ENCODE data around the gene DCST2.

DCST2 gene

GRCh38 chr1:155001675-155002463 is 31.7 kb downstream of the DCST2 start:
- peak; percentile 100 for DNase-seq
- Histone ChIP-seq H3K27ac (peak overlapping the region; percentile 95 to 96), H3K27me3 (no peaks in the 10 kb centered on the region), H3K4me1 (peaks cover 0 to 49% (median 47%) of the 10 kb centered on the region in 4 donors), H3K9me3 (no peaks in the 10 kb centered on the region), H3K36me3 (no peaks in the 10 kb centered on the region), H3K4me3 (peak overlapping the region; percentile 87 to 96)
- intact Hi-C loops (cut with DNase I; ENCODE audit: low total_unique reads), result loop anchor here (1.0 kb wide), 1 partner anchor 28 kb away; the partner anchor contains the start of gene CKS1B
- peak; percentile 13 to 33 for TF ChIP-seq CTCF (IDR thresholded peaks at IDR 0.05)

GRCh38 chr1:155001425-155001674 is 32.2 kb downstream of the DCST2 start:
- no peak for DNase-seq
- no peak for TF ChIP-seq CTCF (IDR thresholded peaks at IDR 0.05)
- peak overlapping the region; percentile 87 to 96 for H3K4me3 ChIP-seq
- H3K4me1 ChIP-seq, result peaks cover 0 to 44% (median 42%) of the 10 kb centered on the region in 4 donors
- H3K9me3 ChIP-seq, result no peaks in the 10 kb centered on the region
- intact Hi-C loops (cut with DNase I; ENCODE audit: low total_unique reads), result loop anchor here (1.0 kb wide), 1 partner anchor 27 kb away; the partner anchor contains the start of gene CKS1B
- H3K27ac ChIP-seq, result peak overlapping the region; percentile 95 to 96
- no peaks in the 10 kb centered on the region for H3K36me3 ChIP-seq
- no peaks in the 10 kb centered on the region for H3K27me3 ChIP-seq

GRCh38 chr1:155000726-155001424 is 32.7 kb downstream of the DCST2 start:
- intact Hi-C loops (cut with DNase I; ENCODE audit: low total_unique reads), result loop anchor here (1.0 kb wide), 1 partner anchor 27 kb away; the partner anchor contains the start of gene CKS1B

GRCh38 chr1:155000411-155000725 is 33.2 kb downstream of the DCST2 start:
- peak; percentile 49 to 80 for DNase-seq
- Histone ChIP-seq H3K27me3 (no peaks in the 10 kb centered on the region), H3K27ac (peak overlapping the region; percentile 95 to 96), H3K9me3 (no peaks in the 10 kb centered on the region), H3K4me1 (peaks cover 0 to 34% (median 32%) of the 10 kb centered on the region in 4 donors), H3K4me3 (peak overlapping the region; percentile 87 to 96), H3K36me3 (no peaks in the 10 kb centered on the region)
- TF ChIP-seq CTCF (IDR thresholded peaks at IDR 0.05), result no peak
- intact Hi-C loops (cut with DNase I; ENCODE audit: low total_unique reads), result no loop called here

More at GRCh38 chr1:155000726-155001424, 32.7 kb downstream of the DCST2 start:
- DNase-seq, result peak; percentile 82 to 95
- Histone ChIP-seq H3K9me3 (no peaks in the 10 kb centered on the region), H3K27ac (peak overlapping the region; percentile 95 to 96), H3K4me1 (peaks cover 0 to 39% (median 37%) of the 10 kb centered on the region in 4 donors), H3K4me3 (peak overlapping the region; percentile 87 to 96), H3K27me3 (no peaks in the 10 kb centered on the region), H3K36me3 (no peaks in the 10 kb centered on the region)
- peak in 1 of 2 experiments; percentile 27 for TF ChIP-seq CTCF (IDR thresholded peaks at IDR 0.05)

DNA sequence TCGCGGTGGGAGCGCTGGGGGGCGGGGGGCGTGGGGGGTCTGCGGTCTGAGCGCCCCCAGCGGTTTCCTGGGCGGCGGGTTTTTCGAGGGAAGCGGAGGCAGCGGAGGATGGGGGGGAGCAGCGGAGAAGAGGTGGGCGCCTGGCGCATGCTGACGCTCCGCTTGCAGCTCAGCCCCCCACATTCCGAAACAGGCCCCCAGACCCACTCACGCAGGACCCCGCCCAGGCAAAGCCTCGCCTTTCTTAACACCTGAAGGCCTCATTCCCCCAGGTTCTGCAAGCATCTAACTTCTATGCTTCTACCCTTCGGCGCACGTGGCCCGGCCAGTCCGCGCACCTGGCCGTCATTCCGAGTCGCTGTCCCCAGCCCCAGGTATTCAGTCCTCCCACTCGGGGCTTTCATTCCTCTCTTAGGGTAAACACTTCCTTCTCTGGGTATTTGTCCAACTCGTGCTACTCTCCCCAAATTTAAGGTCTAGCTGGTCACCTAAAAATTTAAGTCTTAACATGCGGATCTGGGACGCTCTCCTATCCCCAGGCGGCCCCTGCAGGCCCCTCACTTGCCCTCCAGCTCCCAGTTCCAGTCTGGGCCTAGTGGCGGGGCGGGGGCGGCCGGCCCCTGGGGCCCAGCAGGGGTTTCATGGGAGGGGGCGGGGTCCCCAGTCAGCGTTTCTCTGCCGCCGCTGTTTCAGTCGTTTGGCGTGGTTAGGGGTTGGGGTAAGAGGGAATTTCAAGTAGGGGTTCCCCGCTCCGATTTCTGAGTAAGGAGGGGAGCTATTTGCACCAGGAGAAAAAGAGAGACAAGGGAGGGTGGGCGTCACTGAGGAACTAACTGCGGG is 33.8 kb downstream of the DCST2 start:
- DNase-seq, result peak in 1 of 2 donors; percentile 70
- Histone ChIP-seq H3K36me3 (no peaks in the 10 kb centered on the region), H3K4me1 (peaks cover 0 to 32% (median 26%) of the 10 kb centered on the region in 4 donors), H3K9me3 (no peaks in the 10 kb centered on the region), H3K4me3 (peak overlapping the region; percentile 87 to 96), H3K27me3 (no peaks in the 10 kb centered on the region), H3K27ac (peak overlapping the region; percentile 95 to 96)
- intact Hi-C loops (cut with DNase I; ENCODE audit: low total_unique reads), result loop anchor here (5.0 kb wide), 1 partner anchor 37 kb away; the partner anchor contains the start of gene PYGO2
- no peak for TF ChIP-seq CTCF (IDR thresholded peaks at IDR 0.05)

Data from tibial artery (tissue), 4 donors.